ENCODE measurements around the gene ARPC5L. TPM values are rescaled to one million over a fixed set of nuclear protein-coding genes. Genes with fewer than 3 reads are reported as not detected.
"Not testable (repeated sequence)": the region's sequence is repeated elsewhere in the genome, so short reads cannot be mapped to it uniquely, and the experiment has no call there.

The ARPC5L gene
- total RNA-seq, 1 donor from 2014 or later: 76.7 TPM

- Mint-ChIP-seq H3K4me3 (ENCODE audit: low read depth) (no peak overlapping the region), H3K36me3 (ENCODE audit: low read depth) (no peaks in the 10 kb centered on the region), H3K27ac (no peak overlapping the region), H3K27me3 (ENCODE audit: low read depth) (no peaks in the 10 kb centered on the region), H3K9me3 (no peaks in the 10 kb centered on the region), H3K4me1 (ENCODE audit: low read depth) (no peaks in the 10 kb centered on the region)
- DNase-seq (ENCODE audit: low spot score): no peak
- intact Hi-C loops (cut with micrococcal nuclease): no loop called here
Observed at GRCh38 chr9:124831642-124832364, 30.1 kb upstream of the ARPC5L start.

GRCh38 chr9:124834591-124834990, 27.3 kb upstream of the ARPC5L start:
- intact Hi-C loops (cut with micrococcal nuclease): no loop called here
- Mint-ChIP-seq H3K36me3 (ENCODE audit: low read depth) (no peaks in the 10 kb centered on the region), H3K4me3 (ENCODE audit: low read depth) (no peak overlapping the region), H3K4me1 (ENCODE audit: low read depth) (no peaks in the 10 kb centered on the region), H3K27me3 (ENCODE audit: low read depth) (peaks cover 9% of the 10 kb centered on the region), H3K27ac (no peak overlapping the region), H3K9me3 (no peaks in the 10 kb centered on the region)
- DNase-seq (ENCODE audit: low spot score): no peak

GRCh38 chr9:124835026-124835557, 26.8 kb upstream of the ARPC5L start:
- Mint-ChIP-seq H3K4me3 (ENCODE audit: low read depth) (no peak overlapping the region), H3K4me1 (ENCODE audit: low read depth) (no peaks in the 10 kb centered on the region), H3K27me3 (ENCODE audit: low read depth) (peaks cover 9% of the 10 kb centered on the region), H3K27ac (no peak overlapping the region), H3K36me3 (ENCODE audit: low read depth) (no peaks in the 10 kb centered on the region), H3K9me3 (no peaks in the 10 kb centered on the region)
- no peak for DNase-seq (ENCODE audit: low spot score)
- intact Hi-C loops (cut with micrococcal nuclease): no loop called here

- H3K4me1 Mint-ChIP-seq (ENCODE audit: low read depth); H3K27me3 Mint-ChIP-seq (ENCODE audit: low read depth); H3K27ac Mint-ChIP-seq; intact Hi-C loops (cut with micrococcal nuclease); H3K36me3 Mint-ChIP-seq (ENCODE audit: low read depth); DNase-seq (ENCODE audit: low spot score); H3K4me3 Mint-ChIP-seq (ENCODE audit: low read depth); H3K9me3 Mint-ChIP-seq: not testable (repeated sequence)
Observed at GRCh38 chr9:124838132-124838531, 23.8 kb upstream of the ARPC5L start.

GRCh38 chr9:124838567-124839275, 23.2 kb upstream of the ARPC5L start:
- H3K4me3 Mint-ChIP-seq (ENCODE audit: low read depth); H3K27ac Mint-ChIP-seq: not testable (repeated sequence)

GRCh38 chr9:124839612-124840299, 22.2 kb upstream of the ARPC5L start:
- intact Hi-C loops (cut with micrococcal nuclease): no loop called here
- Mint-ChIP-seq H3K4me1 (ENCODE audit: low read depth) (no peaks in the 10 kb centered on the region), H3K27ac (no peak overlapping the region), H3K4me3 (ENCODE audit: low read depth) (no peak overlapping the region), H3K36me3 (ENCODE audit: low read depth) (no peaks in the 10 kb centered on the region), H3K27me3 (ENCODE audit: low read depth) (peaks cover 9% of the 10 kb centered on the region), H3K9me3 (no peaks in the 10 kb centered on the region)
- no peak for DNase-seq (ENCODE audit: low spot score)

More at GRCh38 chr9:124838567-124839275, 23.2 kb upstream of the ARPC5L start:
- H3K27me3 Mint-ChIP-seq (ENCODE audit: low read depth); H3K4me1 Mint-ChIP-seq (ENCODE audit: low read depth); DNase-seq (ENCODE audit: low spot score); H3K36me3 Mint-ChIP-seq (ENCODE audit: low read depth); intact Hi-C loops (cut with micrococcal nuclease); H3K9me3 Mint-ChIP-seq: not testable (repeated sequence)

GRCh38 chr9:124840300-124840833, 21.6 kb upstream of the ARPC5L start:
- Mint-ChIP-seq H3K27ac (no peak overlapping the region), H3K27me3 (ENCODE audit: low read depth) (peaks cover 9% of the 10 kb centered on the region), H3K9me3 (no peaks in the 10 kb centered on the region), H3K36me3 (ENCODE audit: low read depth) (no peaks in the 10 kb centered on the region), H3K4me3 (ENCODE audit: low read depth) (no peak overlapping the region), H3K4me1 (ENCODE audit: low read depth) (no peaks in the 10 kb centered on the region)
- intact Hi-C loops (cut with micrococcal nuclease): no loop called here
- no peak for DNase-seq (ENCODE audit: low spot score)

- Mint-ChIP-seq H3K4me1 (ENCODE audit: low read depth) (no peaks in the 10 kb centered on the region), H3K4me3 (ENCODE audit: low read depth) (no peak overlapping the region), H3K36me3 (ENCODE audit: low read depth) (no peaks in the 10 kb centered on the region), H3K9me3 (no peaks in the 10 kb centered on the region), H3K27me3 (ENCODE audit: low read depth) (peaks cover 9% of the 10 kb centered on the region), H3K27ac (no peak overlapping the region)
- intact Hi-C loops (cut with micrococcal nuclease): no loop called here
- DNase-seq (ENCODE audit: low spot score): no peak
Observed at GRCh38 chr9:124841075-124841821, 20.7 kb upstream of the ARPC5L start.

- H3K9me3 Mint-ChIP-seq: no peaks in the 10 kb centered on the region
- intact Hi-C loops (cut with micrococcal nuclease): no loop called here
- peaks cover 2% of the 10 kb centered on the region for H3K27me3 Mint-ChIP-seq (ENCODE audit: low read depth)
- H3K4me1 Mint-ChIP-seq (ENCODE audit: low read depth): no peaks in the 10 kb centered on the region
- DNase-seq (ENCODE audit: low spot score): no peak
- H3K36me3 Mint-ChIP-seq (ENCODE audit: low read depth): no peaks in the 10 kb centered on the region
- H3K4me3 Mint-ChIP-seq (ENCODE audit: low read depth): no peak overlapping the region
- H3K27ac Mint-ChIP-seq: no peak overlapping the region
Observed at GRCh38 chr9:124843456-124844034, 18.4 kb upstream of the ARPC5L start.

GRCh38 chr9:124844291-124844690, 17.6 kb upstream of the ARPC5L start:
- intact Hi-C loops (cut with micrococcal nuclease): no loop called here
- Mint-ChIP-seq H3K36me3 (ENCODE audit: low read depth) (no peaks in the 10 kb centered on the region), H3K4me3 (ENCODE audit: low read depth) (no peak overlapping the region), H3K9me3 (no peaks in the 10 kb centered on the region), H3K27me3 (ENCODE audit: low read depth) (peaks cover 2% of the 10 kb centered on the region), H3K4me1 (ENCODE audit: low read depth) (no peaks in the 10 kb centered on the region), H3K27ac (no peak overlapping the region)
- DNase-seq (ENCODE audit: low spot score): no peak

GRCh38 chr9:124846467-124846866, 15.5 kb upstream of the ARPC5L start:
- H3K36me3 Mint-ChIP-seq (ENCODE audit: low read depth); H3K27me3 Mint-ChIP-seq (ENCODE audit: low read depth); H3K4me3 Mint-ChIP-seq (ENCODE audit: low read depth); H3K27ac Mint-ChIP-seq; intact Hi-C loops (cut with micrococcal nuclease); DNase-seq (ENCODE audit: low spot score); H3K4me1 Mint-ChIP-seq (ENCODE audit: low read depth); H3K9me3 Mint-ChIP-seq: not testable (repeated sequence)

- no peak overlapping the region for H3K4me3 Mint-ChIP-seq (ENCODE audit: low read depth)
- DNase-seq (ENCODE audit: low spot score): no peak
- no peaks in the 10 kb centered on the region for H3K4me1 Mint-ChIP-seq (ENCODE audit: low read depth)
- intact Hi-C loops (cut with micrococcal nuclease): no loop called here
- no peak overlapping the region for H3K27ac Mint-ChIP-seq
- H3K9me3 Mint-ChIP-seq: no peaks in the 10 kb centered on the region
- H3K36me3 Mint-ChIP-seq (ENCODE audit: low read depth): no peaks in the 10 kb centered on the region
- H3K27me3 Mint-ChIP-seq (ENCODE audit: low read depth): peaks cover 8% of the 10 kb centered on the region
Observed at GRCh38 chr9:124846969-124847368, 15.0 kb upstream of the ARPC5L start.

Data from activated T-helper 2 cell treated with anti-CD3 and anti-CD28 coated beads, Interferon-gamma antibody, Interleukin-2, Interleukin-4, amounts not matched to agents 10 μg/mL and 5 μg/mL and 100 μg/mL, durations not matched to agents 14 hours and 24 hours and 36 hours (primary cell).